ENCODE results near the gene USP35.

DNA sequence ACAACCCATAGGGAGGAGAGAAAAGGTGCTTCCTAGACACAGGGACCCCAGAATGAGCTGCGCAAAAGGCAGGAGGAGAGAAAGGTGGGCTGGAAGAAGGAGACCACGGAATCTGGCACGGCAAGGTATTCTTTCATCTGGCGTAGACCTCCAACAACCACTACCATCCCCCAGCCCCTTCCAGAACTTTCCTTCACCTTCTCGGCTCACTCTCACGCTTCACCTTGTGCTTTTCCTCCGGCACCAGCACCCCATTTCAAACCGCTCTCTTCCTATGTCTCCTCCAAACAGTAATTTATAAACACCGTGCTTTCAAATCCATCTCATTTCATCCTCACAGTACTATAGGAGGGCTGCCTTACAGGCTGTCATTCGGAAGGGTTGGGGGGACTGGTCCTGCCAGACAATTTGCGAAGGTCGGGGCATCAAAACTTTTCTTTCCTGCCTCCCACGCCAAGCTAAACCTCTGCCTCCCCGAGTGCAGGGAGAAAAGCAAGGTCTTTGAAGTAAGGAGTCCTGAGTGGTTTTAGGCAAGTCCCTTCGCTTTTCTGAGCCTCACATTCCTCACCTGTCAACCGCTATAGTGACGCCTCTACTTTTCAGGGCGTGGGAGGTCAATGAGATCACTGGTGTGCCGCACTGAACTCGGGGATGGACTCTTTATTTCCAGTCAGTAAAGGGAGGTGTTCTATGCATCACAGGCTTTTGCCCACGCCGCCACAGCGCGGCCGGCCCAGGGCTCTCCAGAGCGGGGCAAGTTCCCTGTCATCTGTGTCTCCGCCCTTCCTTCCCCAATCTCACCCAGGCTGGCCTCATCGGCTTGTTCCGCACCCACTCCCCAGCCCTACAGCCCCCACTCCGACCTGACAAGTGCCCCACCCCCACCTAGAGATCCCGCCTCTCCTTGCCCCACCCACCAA lies 1.1 kb upstream of the USP35 start:
- TF ChIP-seq NFE2L1 (CRISPR knock-in tag; IDR thresholded peaks at IDR 0.05) (no peak), FOXK1 (CRISPR knock-in tag; IDR thresholded peaks at IDR 0.05) (no peak), ZBTB43 (CRISPR knock-in tag; IDR thresholded peaks at IDR 0.05) (no peak), MAX (CRISPR knock-in tag; IDR thresholded peaks at IDR 0.05) (no peak), ATF3 (CRISPR knock-in tag; conservative IDR thresholded peaks at IDR 0.05) (no peak), ZBTB21 (CRISPR knock-in tag; IDR thresholded peaks at IDR 0.05; ENCODE audit: borderline replicate concordance) (no peak)
- TF ChIP-seq, protein P1, sequence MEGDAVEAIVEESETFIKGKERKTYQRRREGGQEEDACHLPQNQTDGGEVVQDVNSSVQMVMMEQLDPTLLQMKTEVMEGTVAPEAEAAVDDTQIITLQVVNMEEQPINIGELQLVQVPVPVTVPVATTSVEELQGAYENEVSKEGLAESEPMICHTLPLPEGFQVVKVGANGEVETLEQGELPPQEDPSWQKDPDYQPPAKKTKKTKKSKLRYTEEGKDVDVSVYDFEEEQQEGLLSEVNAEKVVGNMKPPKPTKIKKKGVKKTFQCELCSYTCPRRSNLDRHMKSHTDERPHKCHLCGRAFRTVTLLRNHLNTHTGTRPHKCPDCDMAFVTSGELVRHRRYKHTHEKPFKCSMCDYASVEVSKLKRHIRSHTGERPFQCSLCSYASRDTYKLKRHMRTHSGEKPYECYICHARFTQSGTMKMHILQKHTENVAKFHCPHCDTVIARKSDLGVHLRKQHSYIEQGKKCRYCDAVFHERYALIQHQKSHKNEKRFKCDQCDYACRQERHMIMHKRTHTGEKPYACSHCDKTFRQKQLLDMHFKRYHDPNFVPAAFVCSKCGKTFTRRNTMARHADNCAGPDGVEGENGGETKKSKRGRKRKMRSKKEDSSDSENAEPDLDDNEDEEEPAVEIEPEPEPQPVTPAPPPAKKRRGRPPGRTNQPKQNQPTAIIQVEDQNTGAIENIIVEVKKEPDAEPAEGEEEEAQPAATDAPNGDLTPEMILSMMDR (IDR thresholded peaks at IDR 0.05): no peak
